ENCODE results near the gene PPP3CB.
A peak's percentile ranks its signal among the peaks of the same experiment; 100 is the strongest.
"Not testable (repeated sequence)": the region's sequence is repeated elsewhere in the genome, so short reads cannot be mapped to it uniquely, and the experiment has no call there.

Gene PPP3CB

GRCh38 chr10:73416571-73416970 lies 79.3 kb downstream of the PPP3CB start:
- no peak for DNase-seq (ENCODE audit: low read depth in 2 of 2, low spot score in 1 of 2)

- no peak for DNase-seq (ENCODE audit: low read depth in 2 of 2, low spot score in 1 of 2)
These were observed 81.4 kb downstream of the PPP3CB start for GRCh38 chr10:73414230-73414945.

DNA sequence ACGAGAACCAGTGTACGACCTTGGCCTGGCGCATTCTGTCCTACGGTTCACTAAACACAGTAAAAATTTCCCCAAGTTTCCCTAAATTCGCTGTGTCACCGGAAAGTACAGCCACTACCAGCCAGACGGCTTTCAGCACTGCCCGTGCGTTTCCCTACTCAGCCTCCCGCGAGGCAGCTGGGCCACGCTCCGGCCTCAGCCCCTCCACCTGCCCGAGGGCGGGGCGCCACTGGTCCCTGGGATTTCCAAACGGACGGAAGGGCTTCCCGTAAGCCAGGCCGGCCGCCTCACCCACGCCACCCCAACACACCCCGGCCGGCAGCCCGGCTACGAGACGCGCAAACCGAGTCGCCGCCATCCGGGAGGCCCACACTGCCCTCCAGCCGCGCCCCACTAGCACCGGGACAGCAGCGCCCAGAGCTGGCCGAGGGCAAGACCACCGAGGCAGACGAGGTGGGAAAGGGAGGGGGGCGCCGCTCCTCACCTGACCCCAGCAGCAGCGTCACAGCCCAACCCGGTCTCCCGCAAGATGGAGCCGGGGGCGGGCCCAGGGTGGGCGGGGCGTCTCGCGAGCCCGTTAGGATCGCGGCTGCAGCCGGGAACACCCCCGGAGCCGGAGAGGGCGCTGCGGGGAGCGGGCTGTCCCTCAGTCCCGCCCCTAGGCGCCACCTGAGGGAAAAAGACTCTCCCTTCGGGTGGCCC lies 82.1 kb downstream of the PPP3CB start, which contains the start of gene ANXA7:
Gene ANXA7 (minus strand): TSS at position 531 of the 702 bp plus-strand sequence. CDS start 13,202 bp downstream, outside the sequence.
- peak; percentile 76 to 86 for DNase-seq (ENCODE audit: low read depth in 2 of 2, low spot score in 1 of 2)

DNA sequence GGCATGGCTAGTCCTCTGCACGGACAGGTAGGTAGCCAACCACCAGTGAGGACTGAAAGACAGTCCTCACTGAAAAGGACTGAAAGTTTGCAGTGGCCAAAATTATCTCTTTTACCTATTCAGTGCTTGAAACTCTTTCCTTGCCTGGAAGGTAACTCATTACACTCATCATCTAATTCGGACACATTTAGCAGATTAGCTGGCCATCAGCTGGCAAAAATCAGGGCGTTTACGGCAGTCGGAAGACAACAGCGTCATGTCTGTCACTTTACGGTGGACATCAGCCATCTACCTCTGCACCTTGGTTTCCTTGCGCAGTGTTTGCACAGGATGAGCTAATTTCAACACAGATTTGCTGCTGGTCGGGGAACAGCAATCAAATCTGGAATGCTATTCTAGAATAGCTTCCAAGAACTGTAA lies 82.7 kb downstream of the PPP3CB start:
- DNase-seq (ENCODE audit: low read depth in 2 of 2, low spot score in 1 of 2), result peak in 1 of 2 donors; percentile 6

DNA sequence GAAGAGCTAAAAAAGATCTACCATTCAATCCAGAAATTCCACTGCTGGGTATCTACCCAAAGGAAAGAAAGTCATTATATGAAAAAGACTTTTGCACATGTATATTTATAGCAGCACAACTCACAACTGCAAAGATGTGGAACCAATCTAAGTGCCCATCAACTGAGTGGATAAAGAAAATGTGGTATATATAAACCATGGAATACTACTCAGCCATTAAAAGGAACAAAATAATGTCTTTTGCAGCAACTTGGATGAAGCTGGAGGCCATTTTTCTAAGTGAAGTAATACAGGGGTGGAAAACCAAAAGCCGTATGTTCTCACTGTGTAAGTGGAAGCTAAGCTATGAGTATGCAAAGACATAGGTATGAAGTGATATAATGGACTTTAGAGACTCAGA lies 84.9 kb downstream of the PPP3CB start:
- no peak for DNase-seq (ENCODE audit: low read depth in 2 of 2, low spot score in 1 of 2)

DNA sequence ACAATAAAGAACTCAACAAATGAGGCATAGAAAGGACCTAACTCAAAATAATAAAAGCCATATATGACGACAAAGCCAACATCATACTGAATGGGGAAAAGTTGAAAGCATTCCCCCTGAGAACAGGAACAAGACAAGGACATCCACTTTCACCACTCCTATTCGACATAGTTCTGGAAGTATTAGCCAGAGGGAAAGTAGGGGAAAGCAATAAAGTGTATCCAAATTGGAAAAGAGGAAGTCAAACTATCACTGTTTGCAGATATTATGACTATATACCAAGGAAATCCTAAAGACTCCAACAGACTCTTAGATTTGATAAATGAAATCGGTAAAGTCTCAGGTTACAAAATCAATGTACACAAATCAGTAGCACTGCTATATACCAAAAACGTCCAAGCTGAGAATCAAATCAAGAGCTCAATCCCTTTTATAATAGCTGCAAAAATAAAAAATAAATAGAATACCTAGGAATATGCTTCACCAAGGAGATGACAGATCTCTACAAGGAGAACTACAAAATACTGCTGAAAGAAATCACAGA lies 86.8 kb downstream of the PPP3CB start:
- DNase-seq (ENCODE audit: low read depth in 2 of 2, low spot score in 1 of 2), result no peak

- DNase-seq (ENCODE audit: low read depth in 2 of 2, low spot score in 1 of 2), result no peak
These were observed 87.8 kb downstream of the PPP3CB start for GRCh38 chr10:73408061-73408460.

DNA sequence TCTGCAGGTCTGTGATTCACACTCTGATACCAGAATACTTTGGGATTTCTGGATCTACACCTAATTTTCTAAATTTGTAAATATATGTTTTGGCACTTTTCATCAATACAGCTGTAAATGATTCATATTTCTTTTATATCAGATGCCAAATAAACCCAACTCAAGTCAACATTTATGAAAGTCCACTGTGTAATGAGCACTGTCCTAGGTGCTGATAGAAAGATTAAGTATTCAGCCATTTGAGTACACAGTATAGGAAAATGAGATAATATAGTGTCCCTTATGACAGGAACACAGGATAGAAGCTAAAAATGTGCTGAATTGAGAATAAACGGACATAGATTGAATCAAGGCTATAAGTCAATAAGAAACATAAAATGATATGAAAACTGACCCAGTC lies 88.3 kb downstream of the PPP3CB start:
- no peak for DNase-seq (ENCODE audit: low read depth in 2 of 2, low spot score in 1 of 2)

DNA sequence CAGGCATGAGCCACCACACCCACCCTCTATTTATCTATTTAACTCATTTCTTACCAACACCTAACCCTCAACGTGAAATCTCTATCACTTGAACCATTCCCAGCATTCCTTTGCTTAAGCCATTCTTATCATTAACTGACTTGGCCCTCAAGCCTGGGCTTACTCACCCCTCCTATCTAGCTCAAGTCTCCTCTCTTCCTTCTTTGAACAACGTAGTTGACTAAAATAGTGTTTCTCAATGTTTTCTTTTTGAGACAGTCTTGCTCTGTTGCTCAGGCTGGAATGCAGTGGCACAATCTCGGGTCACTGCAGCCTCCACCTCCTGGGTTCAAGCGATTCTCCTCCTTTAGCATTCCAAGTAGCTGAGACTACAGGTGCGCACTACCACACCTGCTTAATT lies 89.0 kb downstream of the PPP3CB start:
- no peak for DNase-seq (ENCODE audit: low read depth in 2 of 2, low spot score in 1 of 2)

- no peak for DNase-seq (ENCODE audit: low read depth in 2 of 2, low spot score in 1 of 2)
These were observed 90.3 kb downstream of the PPP3CB start for GRCh38 chr10:73405556-73405955.

DNA sequence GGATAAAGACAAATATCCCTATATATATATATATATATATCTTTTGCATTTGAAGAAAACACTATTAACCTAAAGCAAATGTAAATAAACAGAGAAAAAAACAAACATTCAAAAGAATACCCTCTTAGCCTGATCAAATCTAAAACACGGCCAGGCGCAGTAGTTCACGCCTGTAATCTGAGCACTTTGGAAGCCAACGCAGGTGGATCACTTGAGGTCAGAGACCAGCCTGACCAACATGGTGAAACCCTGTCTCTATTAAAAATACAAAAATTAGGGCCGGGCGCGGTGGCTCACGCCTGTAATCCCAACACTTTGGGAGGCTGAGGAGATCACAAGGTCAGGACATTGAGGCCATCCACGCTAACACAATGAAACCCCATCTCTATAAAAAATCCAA lies 91.1 kb downstream of the PPP3CB start:
- no peak for DNase-seq (ENCODE audit: low read depth in 2 of 2, low spot score in 1 of 2)

- DNase-seq (ENCODE audit: low read depth in 2 of 2, low spot score in 1 of 2), result no peak
These were observed 94.2 kb downstream of the PPP3CB start for GRCh38 chr10:73401636-73402035.

GRCh38 chr10:73399063-73399462 lies 96.8 kb downstream of the PPP3CB start:
- DNase-seq (ENCODE audit: low read depth in 2 of 2, low spot score in 1 of 2), result no peak

DNA sequence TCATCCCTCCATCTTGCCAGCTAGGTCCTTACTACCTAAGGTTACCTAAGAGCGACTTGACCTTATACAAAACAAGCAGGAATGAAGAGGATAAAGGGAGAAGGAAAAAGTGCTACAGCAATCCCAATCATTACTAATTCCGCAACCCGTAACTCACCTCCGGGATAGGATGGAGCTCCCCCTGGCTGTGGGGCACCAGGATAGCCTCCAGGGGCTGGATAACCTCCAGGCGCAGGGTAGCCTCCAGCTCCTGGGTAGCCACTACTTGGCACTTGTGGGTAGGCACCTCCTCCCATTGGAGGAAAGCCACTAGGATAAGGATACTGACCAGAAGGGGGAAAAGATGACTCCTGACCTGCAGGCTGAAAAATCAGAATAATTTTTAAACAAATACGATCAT lies 97.8 kb downstream of the PPP3CB start:
- DNase-seq (ENCODE audit: low read depth in 2 of 2, low spot score in 1 of 2), result no peak

GRCh38 chr10:73394325-73394724 lies 101.5 kb downstream of the PPP3CB start:
- DNase-seq (ENCODE audit: low read depth in 2 of 2, low spot score in 1 of 2), result not testable (repeated sequence)

DNA sequence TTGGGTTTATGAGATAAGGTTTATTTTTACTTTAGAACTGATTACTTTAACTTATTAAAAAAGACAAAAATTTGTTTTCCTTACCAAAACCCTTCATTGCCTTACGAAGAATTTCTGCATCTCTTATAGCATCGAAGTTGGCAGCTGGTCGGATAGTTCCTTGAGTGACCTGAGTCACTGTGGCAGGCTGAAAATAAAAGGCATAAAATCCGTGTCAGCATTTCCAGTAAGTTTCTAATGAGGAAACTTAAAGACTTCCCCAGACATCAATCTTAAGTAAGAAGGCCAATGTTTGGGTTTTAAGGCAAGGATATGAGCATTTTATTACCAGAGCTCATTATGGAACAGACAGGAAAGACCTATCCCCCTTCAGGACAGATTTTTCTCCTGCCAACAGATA lies 107.6 kb downstream of the PPP3CB start:
- no peak for DNase-seq (ENCODE audit: low read depth in 2 of 2, low spot score in 1 of 2)

- DNase-seq (ENCODE audit: low read depth in 2 of 2, low spot score in 1 of 2), result no peak
These were observed 109.2 kb downstream of the PPP3CB start for GRCh38 chr10:73386583-73386982.

Measured in stimulated activated CD8-positive, alpha-beta memory T cell treated with anti-CD3 and anti-CD28 coated beads, Interleukin-4, amount 100 ng/mL, for 1 hour (primary cell).